CD4-positive, alpha-beta T cell treated with Interleukin-6 at 100 ng/mL for 8 hours (primary cell): ENCODE results near the gene SNRNP27.
"Not testable (repeated sequence)": the region's sequence is repeated elsewhere in the genome, so short reads cannot be mapped to it uniquely, and the experiment has no call there.

Source experiments
- DNase-seq: peaks from one replicate; pipeline ENCODE4 v3.0.0-alpha.2; 2020; ENCODE audit warnings: mixed read lengths, low spot score

The SNRNP27 gene

GRCh38 chr2:69893684-69894551 lies at the start of gene SNRNP27:
Gene SNRNP27, plus strand, starts transcription at chr2:69893956. Its CDS starts 29 bp downstream, at chr2:69893985.
- DNase-seq = peak; percentile 80

GRCh38 chr2:69843993-69844392 lies 49.8 kb upstream of the SNRNP27 start:
- DNase-seq = no peak

- DNase-seq = no peak
Observed at GRCh38 chr2:69844560-69844959, 49.2 kb upstream of the SNRNP27 start.

- no peak for DNase-seq
Observed at GRCh38 chr2:69846182-69847067, 47.3 kb upstream of the SNRNP27 start.

- DNase-seq = no peak
Observed at GRCh38 chr2:69847068-69847828, 46.5 kb upstream of the SNRNP27 start.

- no peak for DNase-seq
Observed at GRCh38 chr2:69848186-69848790, 45.5 kb upstream of the SNRNP27 start.

- DNase-seq = no peak
Observed at GRCh38 chr2:69858261-69858660, 35.5 kb upstream of the SNRNP27 start.

GRCh38 chr2:69863298-69863697 lies 30.5 kb upstream of the SNRNP27 start:
- no peak for DNase-seq

GRCh38 chr2:69888451-69888850 lies 5.3 kb upstream of the SNRNP27 start:
- DNase-seq = no peak

- DNase-seq = no peak
Observed at GRCh38 chr2:69889302-69889701, 4.5 kb upstream of the SNRNP27 start.

- no peak for DNase-seq
Observed at GRCh38 chr2:69890881-69891280, 2.9 kb upstream of the SNRNP27 start.

GRCh38 chr2:69892838-69893424 lies 825 bp upstream of the SNRNP27 start:
- DNase-seq = not testable (repeated sequence)

- not testable (repeated sequence) for DNase-seq
Observed at GRCh38 chr2:69894737-69895136, 981 bp downstream of the SNRNP27 start.

- DNase-seq = peak; percentile 9
Observed at GRCh38 chr2:69902213-69902922, 8.6 kb downstream of the SNRNP27 start.

- no peak for DNase-seq
Observed at GRCh38 chr2:69907216-69907615, 13.5 kb downstream of the SNRNP27 start.

- peak; percentile 54 for DNase-seq
Observed at GRCh38 chr2:69911985-69912563, 18.3 kb downstream of the SNRNP27 start.

- DNase-seq = peak; percentile 100
Observed at GRCh38 chr2:69914164-69914949, 20.6 kb downstream of the SNRNP27 start.

- no peak for DNase-seq
Observed at GRCh38 chr2:69914950-69915945, 21.5 kb downstream of the SNRNP27 start, which contains the start of gene MXD1. Gene MXD1, plus strand, starts transcription at chr2:69915109. Its CDS starts 222 bp downstream, at chr2:69915331.
